Endothelial cell of hepatic sinusoid (primary cell): ENCODE results near the gene TCEA2.
"Not testable (repeated sequence)": the region's sequence is repeated elsewhere in the genome, so short reads cannot be mapped to it uniquely, and the experiment has no call there.

Experiments used
- in situ Hi-C: cut with HindIII; loops from 2 replicates; pipeline ENCODE4 v1.10.0; 2017; ENCODE audit warnings: low sequenced_read_pairs

Gene TCEA2

GRCh38 chr20:64076061-64076997, 13.3 kb downstream of the TCEA2 start:
- in situ Hi-C loops: no loop called here

GRCh38 chr20:64077094-64077493, 14.1 kb downstream of the TCEA2 start:
- in situ Hi-C loops: no loop called here

- in situ Hi-C loops: no loop called here
These were observed 14.5 kb downstream of the TCEA2 start for GRCh38 chr20:64077541-64077875.

- in situ Hi-C loops: no loop called here
These were observed 15.0 kb downstream of the TCEA2 start for GRCh38 chr20:64077876-64078551.

GRCh38 chr20:64078934-64079272, 15.9 kb downstream of the TCEA2 start:
- in situ Hi-C loops: no loop called here

- in situ Hi-C loops: no loop called here
These were observed 16.4 kb downstream of the TCEA2 start, which contains the start of gene RGS19 for GRCh38 chr20:64079273-64080012. Gene RGS19 (minus strand): TSS chr20:64079518. CDS start chr20:64076886, 2,632 bp downstream.

- in situ Hi-C loops: no loop called here
These were observed 17.2 kb downstream of the TCEA2 start, which contains the start of gene OPRL1 for GRCh38 chr20:64080013-64080812. Gene OPRL1 (plus strand): TSS chr20:64080082. CDS start chr20:64092721, 12,639 bp downstream.

- in situ Hi-C loops: no loop called here
These were observed 18.0 kb downstream of the TCEA2 start for GRCh38 chr20:64080813-64081623.

- in situ Hi-C loops: no loop called here
These were observed 18.6 kb downstream of the TCEA2 start for GRCh38 chr20:64081624-64081964.

- in situ Hi-C loops: no loop called here
These were observed 19.2 kb downstream of the TCEA2 start for GRCh38 chr20:64082126-64082731.

GRCh38 chr20:64082820-64083377, 19.9 kb downstream of the TCEA2 start:
- in situ Hi-C loops: no loop called here

- in situ Hi-C loops: no loop called here
These were observed 20.4 kb downstream of the TCEA2 start for GRCh38 chr20:64083378-64083803.

GRCh38 chr20:64083804-64084684, 21.0 kb downstream of the TCEA2 start, which contains the start of gene LKAAEAR1:
Gene LKAAEAR1 (minus strand): TSS chr20:64084398. CDS start chr20:64084219, 179 bp downstream.
- in situ Hi-C loops: no loop called here

GRCh38 chr20:64084685-64085152, 21.7 kb downstream of the TCEA2 start:
- in situ Hi-C loops: no loop called here

- in situ Hi-C loops: no loop called here
These were observed 23.8 kb downstream of the TCEA2 start for GRCh38 chr20:64086801-64087200.

- in situ Hi-C loops: not testable (repeated sequence)
These were observed 24.3 kb downstream of the TCEA2 start for GRCh38 chr20:64087226-64087825.

- in situ Hi-C loops: not testable (repeated sequence)
These were observed 25.6 kb downstream of the TCEA2 start for GRCh38 chr20:64088586-64088985.
